GM12878 (cell line): ENCODE measurements around the gene RNF112. TPM values are rescaled to one million over a fixed set of nuclear protein-coding genes. Genes with fewer than 3 reads are reported as not detected.

ENCODE experiments used
- ATAC-seq: fragments of 200-7000 bp; cut with Tn5 transposase; 3 replicates; pipeline ENCODE4 v1.9.1; 2020; ENCODE audit warnings: mild to moderate bottlenecking, moderate library complexity
- BruUV-seq: library from RNA; stranded (reverse); fragments of 400-500 nt; replicated peaks from 2 replicates; lab custom pipeline; 2021; lab: Mats Ljungman, UMichigan
- CTCF ChIA-PET: fragments of 300-600 bp; sonication (Branson Sonifier 250); formaldehyde crosslinking; extraction: SDS; loops from one replicate; lab custom pipeline; 2021; ENCODE audit warnings: inconsistent platforms; lab: Yijun Ruan, JAX
- POLR2A ChIA-PET: fragments of 350-600 bp; formaldehyde crosslinking; extraction: SDS; loops from one replicate; lab custom pipeline; 2021; ENCODE audit warnings: inconsistent platforms; lab: Charles Lee
- RAD21 ChIA-PET: fragments of 300-600 bp; sonication (Branson Sonifier 250); formaldehyde crosslinking; loops from one replicate; lab custom pipeline; 2023; ENCODE audit warnings: antibody characterized with exemption; ENCODE audit not compliant: unreplicated experiment; lab: Charles Lee
- SMC1A ChIA-PET: fragments of 300-600 bp; sonication (Branson Sonifier 250); formaldehyde crosslinking; loops from one replicate; lab custom pipeline; 2023; ENCODE audit not compliant: unreplicated experiment, uncharacterized antibody; lab: Charles Lee
- DNase-seq: peaks from one replicate; pipeline ENCODE4 v3.0.0-alpha.2; 2011; ENCODE audit warnings: low read depth, low spot score
- FAIRE-seq: peaks from 3 replicates; lab custom pipeline; 2011; peaks lifted over from hg19 to GRCh38; lab: Jason Lieb, UNC
- H2AFZ ChIP-seq: 2 replicates; pipeline ENCODE4 v1.6.0; 2011; ENCODE audit warnings: low read depth, low read length, control low read depth; ENCODE audit not compliant: control insufficient read depth
- H3K27ac ChIP-seq: 2 replicates; pipeline ENCODE4 v1.5.1; 2011; ENCODE audit warnings: control low read depth; ENCODE audit not compliant: control insufficient read depth, insufficient read depth
- H3K27me3 ChIP-seq, 2 experiments: replicated peaks in 1 of 2; 2 replicates each; pipeline versions ENCODE4 v1.6.0 to v1.6.1; 2011; ENCODE audit warnings: low read length in 1 of 2; ENCODE audit not compliant: control insufficient read depth in 2 of 2, insufficient read depth in 2 of 2
- H3K36me3 ChIP-seq, 2 experiments: 2 replicates each; pipeline ENCODE4 v1.5.1; 2011; ENCODE audit warnings: low read length in 1 of 2; ENCODE audit not compliant: control insufficient read depth in 2 of 2, insufficient read depth in 2 of 2
- H3K4me1 ChIP-seq: 2 replicates; pipeline ENCODE4 v1.6.1; 2011; ENCODE audit warnings: mild to moderate bottlenecking, low read length, moderate library complexity, mixed read lengths; ENCODE audit not compliant: control insufficient read depth, insufficient read depth
- H3K4me2 ChIP-seq: 2 replicates; pipeline ENCODE4 v1.6.0; 2011; ENCODE audit warnings: control low read depth; ENCODE audit not compliant: control insufficient read depth, insufficient read depth
- H3K4me3 ChIP-seq: fragments of 200-600 bp; sonication (generic); 2 replicates; pipeline ENCODE4 v1.5.1; 2016
- H3K79me2 ChIP-seq: 2 replicates; pipeline ENCODE4 v1.6.0; 2011; ENCODE audit warnings: low read length; ENCODE audit not compliant: control insufficient read depth, insufficient read depth
- H3K9ac ChIP-seq: 2 replicates; pipeline ENCODE4 v1.8.0; 2011; ENCODE audit warnings: low read length, control low read depth, mixed read lengths; ENCODE audit not compliant: control insufficient read depth, insufficient read depth
- H3K9me3 ChIP-seq: replicated peaks from 3 replicates; pipeline ENCODE4 v1.5.1; 2011; ENCODE audit warnings: mild to moderate bottlenecking, low read length; ENCODE audit not compliant: control insufficient read depth, insufficient read depth
- H4K20me1 ChIP-seq: 2 replicates; pipeline ENCODE4 v1.6.0; 2011; ENCODE audit not compliant: control insufficient read depth, insufficient read depth
- E4F1 ChIP-seq: fragments of 450-650 bp; IDR thresholded peaks from 2 replicates; pipeline ENCODE4 v1.6.1; 2018; ENCODE audit warnings: borderline replicate concordance, mild to moderate bottlenecking; ENCODE audit not compliant: partially characterized antibody
- IRF4 ChIP-seq: IDR thresholded peaks from 2 replicates; pipeline ENCODE4 v1.6.1; 2011; ENCODE audit warnings: low read depth, low read length
- MEF2A ChIP-seq: IDR thresholded peaks from 2 replicates; pipeline ENCODE4 v1.6.1; 2011; ENCODE audit warnings: low read depth, mild to moderate bottlenecking, low read length, moderate library complexity; ENCODE audit not compliant: insufficient read depth
- TCF7 ChIP-seq: IDR thresholded peaks from 2 replicates; pipeline ENCODE4 v1.6.1; 2014; ENCODE audit warnings: antibody characterized with exemption, borderline replicate concordance
- ZBTB33 ChIP-seq: fragments of 450-650 bp; IDR thresholded peaks from 2 replicates; pipeline ENCODE4 v1.6.1; 2017; ENCODE audit warnings: mild to moderate bottlenecking
- ZNF24 ChIP-seq: fragments of 450-650 bp; IDR thresholded peaks from 2 replicates; pipeline ENCODE4 v1.6.1; 2017; ENCODE audit warnings: antibody characterized with exemption, mild to moderate bottlenecking
- WGBS: methylation state at CpG from one replicate; pipeline ENCODE4 v1.1.6; 2016; ENCODE audit warnings: low lambda C conversion rate; ENCODE audit not compliant: insufficient replicate concordance, insufficient coverage; ENCODE audit errors: missing lambda C conversion rate; 5-methylcytosine and 5-hydroxymethylcytosine counted together
- in situ Hi-C: fragments of 300-500 bp; cut with MboI; formaldehyde crosslinking; loops from 9 replicates; pipeline ENCODE4 v1.14.3; 2018; ENCODE audit warnings: mixed read lengths
- intact Hi-C: fragments of 100-400 bp; cut with micrococcal nuclease; formaldehyde crosslinking; loops from one replicate; pipeline ENCODE4 v1.14.2; 2022; ENCODE audit not compliant: unreplicated experiment
- polyA plus RNA-seq, 11 experiments: library from polyadenylated mRNA; depleted of rRNA in 4 of 11; unstranded in 6 of 11; stranded (reverse) in 5 of 11; fragments of >200 nt; fragmentation: Nextera tagmentation in 4 of 11; fragmentation: Illumina TruSeq in 1 of 11; extraction: Ambion mirVana in 4 of 11; extraction: Trizol in 1 of 11; gene quantifications; 1 replicate in 1 of 11; 2 replicates in 10 of 11; pipeline versions ENCODE4 v1.2.1 to v1.2.3, GENCODE V29; 2011 to 2016; ENCODE audit warnings: inconsistent platforms in 2 of 11, missing spikeins in 2 of 11, low read depth in 1 of 11
- total RNA-seq, 4 experiments: library from RNA; depleted of rRNA in 3 of 4; stranded (reverse); fragments of >200 nt in 3 of 4; fragmentation: Illumina TruSeq in 1 of 4; extraction: Trizol in 1 of 4; gene quantifications; 2 replicates each; pipeline versions ENCODE4 v1.2.1 to v1.2.3, GENCODE V29; 2013 to 2021

The RNF112 gene
- total and polyA plus RNA-seq, 10 of the 15 experiments (the other 5 are each of a cell fraction or from before 2014, with no cell fraction given): not detected

GRCh38 chr17:19412510-19412909, 1.5 kb downstream of the RNF112 start (continued):
- TF ChIP-seq E4F1 (no peak), IRF4 (no peak), MEF2A (no peak), ZBTB33 (no peak), ZNF24 (no peak)
- TF ChIP-seq, all 136 proteins: peak for 0

GRCh38 chr17:19412984-19413383, 2.0 kb downstream of the RNF112 start:
- Histone ChIP-seq H3K4me1 (no peaks in the 10 kb centered on the region), H3K9me3 (no peaks in the 10 kb centered on the region), H3K36me3 (no peaks in the 10 kb centered on the region)
- no peak for DNase-seq
- no peak for TF ChIP-seq TCF7
- TF ChIP-seq, all 136 proteins: peak for 0
- peaks cover 1 to 3% of the 10 kb centered on the region in 2 experiments for H3K27me3 ChIP-seq
- FAIRE-seq (no peak), ATAC-seq (no peak)
- CTCF ChIA-PET: no interaction called here
- no peak overlapping the region for H3K9ac ChIP-seq
- no peak overlapping the region for H3K27ac ChIP-seq
- H3K4me2 ChIP-seq: no peak overlapping the region
- 21% methylated on average over 10 of the region's 12 CpGs for WGBS
- in situ Hi-C loops (no loop called here), intact Hi-C loops (no loop called here)
- POLR2A ChIA-PET: no interaction called here
- SMC1A ChIA-PET: no interaction called here
- H3K79me2 ChIP-seq: no peaks in the 10 kb centered on the region
- RAD21 ChIA-PET: no interaction called here
- BruUV-seq: no TSS peak
- no peak overlapping the region for H3K4me3 ChIP-seq
- H2AFZ ChIP-seq: no peak overlapping the region
- H4K20me1 ChIP-seq: no peaks in the 10 kb centered on the region
